Neuronal stem cell (in vitro differentiated cells): ENCODE data around the gene DCP1A.

Source experiments
- DNase-seq: peaks from one replicate; pipeline ENCODE4 v3.0.0-alpha.2; 2013; ENCODE audit warnings: low spot score
- H2AFZ ChIP-seq: one replicate; pipeline ENCODE4 v1.6.1; 2013; ENCODE audit warnings: mild to moderate bottlenecking, low read length, inconsistent platforms
- H2AK5ac ChIP-seq: 2 replicates; pipeline ENCODE4 v1.6.1; 2013; ENCODE audit warnings: low read depth, mild to moderate bottlenecking, inconsistent platforms, low read length, moderate library complexity, mixed read lengths
- H2BK120ac ChIP-seq: 2 replicates; pipeline ENCODE4 v1.6.1; 2013; ENCODE audit warnings: low read depth, mild to moderate bottlenecking, inconsistent platforms, low read length, moderate library complexity, mixed read lengths
- H2BK12ac ChIP-seq: one replicate; pipeline ENCODE4 v1.6.1; 2013; ENCODE audit warnings: low read length, inconsistent platforms
- H2BK15ac ChIP-seq: 2 replicates; pipeline ENCODE4 v1.6.1; 2013; ENCODE audit warnings: mild to moderate bottlenecking, low read length, inconsistent platforms, mixed read lengths
- H2BK5ac ChIP-seq: one replicate; pipeline ENCODE4 v1.6.1; 2013; ENCODE audit warnings: inconsistent platforms, mild to moderate bottlenecking, low read length, moderate library complexity
- H3K14ac ChIP-seq: one replicate; pipeline ENCODE4 v1.6.1; 2013; ENCODE audit warnings: low read length, inconsistent platforms
- H3K18ac ChIP-seq: 2 replicates; pipeline ENCODE4 v1.6.1; 2013; ENCODE audit warnings: low read length, inconsistent platforms
- H3K23ac ChIP-seq: 2 replicates; pipeline ENCODE4 v1.6.1; 2013; ENCODE audit warnings: low read depth, mild to moderate bottlenecking, mixed read lengths, low read length, inconsistent platforms; ENCODE audit not compliant: poor library complexity
- H3K27ac ChIP-seq: replicated peaks from 3 replicates; pipeline ENCODE4 v1.5.1; 2013; ENCODE audit warnings: low read length, inconsistent platforms
- H3K27me3 ChIP-seq, 3 experiments: 2 replicates each; pipeline ENCODE4 v1.6.1; 2013; ENCODE audit warnings: low read length in 3 of 3, mild to moderate bottlenecking in 2 of 3, inconsistent platforms in 1 of 3, low read depth in 1 of 3, mixed read lengths in 1 of 3, moderate library complexity in 1 of 3; ENCODE audit not compliant: control insufficient read depth in 3 of 3, insufficient read depth in 3 of 3
- H3K36me3 ChIP-seq, 2 donors: replicated peaks in 1 of 2; 2 replicates each; pipeline ENCODE4 v1.6.1; 2013; ENCODE audit warnings: low read length in 2 of 2; ENCODE audit not compliant: control insufficient read depth in 2 of 2, insufficient read depth in 2 of 2
- H3K4ac ChIP-seq: 2 replicates; pipeline ENCODE4 v1.6.1; 2013; ENCODE audit warnings: inconsistent platforms, mild to moderate bottlenecking, low read length, moderate library complexity
- H3K4me1 ChIP-seq, 2 donors: 1 replicate in 1 of 2; 2 replicates in 1 of 2; pipeline ENCODE4 v1.6.1; 2013; ENCODE audit warnings: low read length in 2 of 2, low read depth in 1 of 2; ENCODE audit not compliant: control insufficient read depth in 2 of 2, insufficient read depth in 1 of 2
- H3K4me2 ChIP-seq: one replicate; pipeline ENCODE4 v1.6.1; 2013; ENCODE audit warnings: mild to moderate bottlenecking, low read length, inconsistent platforms; ENCODE audit not compliant: insufficient read depth, poor library complexity, severe bottlenecking
- H3K4me3 ChIP-seq, 2 donors: 2 replicates each; pipeline ENCODE4 v1.5.1; 2013; ENCODE audit warnings: low read length in 2 of 2, mild to moderate bottlenecking in 2 of 2, inconsistent platforms in 1 of 2, moderate library complexity in 1 of 2
- H3K79me1 ChIP-seq: one replicate; pipeline ENCODE4 v1.6.1; 2013; ENCODE audit warnings: low read depth, mild to moderate bottlenecking, inconsistent platforms, low read length, moderate library complexity
- H3K9ac ChIP-seq: one replicate; pipeline ENCODE4 v1.6.1; 2013; ENCODE audit warnings: mild to moderate bottlenecking, low read depth, low read length, inconsistent platforms; ENCODE audit not compliant: poor library complexity
- H3K9me3 ChIP-seq, 2 donors: replicated peaks in 1 of 2; 2 replicates each; pipeline versions ENCODE3 to v1.6.1; 2013; ENCODE audit warnings: low read length in 2 of 2, mild to moderate bottlenecking in 2 of 2, inconsistent platforms in 1 of 2, low read depth in 1 of 2, mixed read lengths in 1 of 2, moderate library complexity in 1 of 2; ENCODE audit not compliant: control insufficient read depth in 2 of 2, insufficient read depth in 1 of 2
- H4K8ac ChIP-seq: one replicate; pipeline ENCODE4 v1.6.1; 2013; ENCODE audit warnings: low read depth, mild to moderate bottlenecking, inconsistent platforms, low read length, moderate library complexity
- H4K91ac ChIP-seq: one replicate; pipeline ENCODE4 v1.6.1; 2013; ENCODE audit warnings: low read length, low read depth, mild to moderate bottlenecking, inconsistent platforms; ENCODE audit not compliant: poor library complexity
- WGBS, 2 donors: extraction: QIAGEN DNeasy Blood & Tissue Kit; methylation state at CpG; one replicate each; pipeline ENCODE4 v1.1.7; 2013; ENCODE audit warnings: missing lambda C conversion rate in 2 of 2, mixed read lengths in 1 of 2; ENCODE audit not compliant: insufficient read length in 2 of 2, insufficient replicate concordance in 1 of 2; ENCODE audit errors: extremely low coverage in 2 of 2; 5-methylcytosine and 5-hydroxymethylcytosine counted together

Gene DCP1A

GRCh38 chr3:53257465-53257864, 89.9 kb downstream of the DCP1A start:
- Histone ChIP-seq H2BK120ac (peak overlapping the region; percentile 91), H3K36me3 (peaks cover 2 to 21% of the 10 kb centered on the region in 2 donors), H2BK5ac (peak overlapping the region; percentile 19), H3K23ac (no peak overlapping the region), H3K79me1 (peaks cover 2% of the 10 kb centered on the region), H3K4me1 (peaks cover 24 to 29% of the 10 kb centered on the region in 2 donors), H3K9me3 (no peaks in the 10 kb centered on the region), H3K18ac (peak overlapping the region; percentile 86), H4K8ac (no peak overlapping the region), H3K27me3 (no peaks in the 10 kb centered on the region), H2BK15ac (peak overlapping the region; percentile 90), H3K9ac (no peak overlapping the region), H3K4ac (no peak overlapping the region), H3K4me2 (no peak overlapping the region), H2AFZ (no peak overlapping the region), H2AK5ac (peak overlapping the region; percentile 98), H3K14ac (no peak overlapping the region), H3K4me3 (no peak overlapping the region), H3K27ac (no peak overlapping the region), H4K91ac (peak overlapping the region; percentile 77), H2BK12ac (no peak overlapping the region)
- no peak for DNase-seq
- no CpG with 5 or more reads among the region's 4 CpGs for WGBS, 2 donors

- H2BK15ac ChIP-seq: no peak overlapping the region
- peak overlapping the region; percentile 61 for H4K91ac ChIP-seq
- H3K36me3 ChIP-seq: peaks cover 2 to 27% of the 10 kb centered on the region in 2 donors
- no peak overlapping the region for H3K9ac ChIP-seq
- H3K4me3 ChIP-seq: no peak overlapping the region
- no peak overlapping the region for H2AK5ac ChIP-seq
- no peaks in the 10 kb centered on the region for H3K9me3 ChIP-seq
- H3K18ac ChIP-seq: peak overlapping the region; percentile 42
- H3K4ac ChIP-seq: no peak overlapping the region
- H3K23ac ChIP-seq: no peak overlapping the region
- H2BK12ac ChIP-seq: no peak overlapping the region
- DNase-seq: no peak
- no peak overlapping the region for H2BK5ac ChIP-seq
- H3K14ac ChIP-seq: no peak overlapping the region
- H3K4me2 ChIP-seq: no peak overlapping the region
- peaks cover 24 to 26% of the 10 kb centered on the region in 2 donors for H3K4me1 ChIP-seq
- no peak overlapping the region for H2AFZ ChIP-seq
- peaks cover 2% of the 10 kb centered on the region for H3K79me1 ChIP-seq
- no peak overlapping the region for H2BK120ac ChIP-seq
- H3K27ac ChIP-seq: no peak overlapping the region
- H3K27me3 ChIP-seq: no peaks in the 10 kb centered on the region
- whole genome bisulfite sequencing, 2 donors: no CpG with 5 or more reads among the region's 5 CpGs
- H4K8ac ChIP-seq: no peak overlapping the region
Measured at GRCh38 chr3:53256704-53257055, 90.7 kb downstream of the DCP1A start.

- peak within 1 kb of the TSS; percentile 43 for H2BK15ac ChIP-seq
- H2BK120ac ChIP-seq: no peak within 1 kb of the TSS
- H3K14ac ChIP-seq: peak within 1 kb of the TSS; percentile 78
- no peak within 1 kb of the TSS for H2BK12ac ChIP-seq
- WGBS, 2 donors: no CpG with 5 or more reads among the region's 66 CpGs
- peaks cover 2% of the 10 kb centered on the region for H3K79me1 ChIP-seq
- H3K9me3 ChIP-seq: no peaks in the 10 kb centered on the region
- peak within 1 kb of the TSS; percentile 83 for H3K23ac ChIP-seq
- H3K4me2 ChIP-seq: peak within 1 kb of the TSS; percentile 70
- peak within 1 kb of the TSS; percentile 90 for H3K27ac ChIP-seq
- no peaks in the 10 kb centered on the region for H3K27me3 ChIP-seq
- peak within 1 kb of the TSS; percentile 61 for H4K91ac ChIP-seq
- H3K36me3 ChIP-seq: peaks cover 5 to 33% of the 10 kb centered on the region in 2 donors
- H3K18ac ChIP-seq: peak within 1 kb of the TSS; percentile 99
- peak; percentile 84 for DNase-seq
- peak within 1 kb of the TSS; percentile 91 for H2AFZ ChIP-seq
- H3K4me1 ChIP-seq: peaks cover 24 to 28% of the 10 kb centered on the region in 2 donors
- no peak within 1 kb of the TSS for H4K8ac ChIP-seq
- H3K4ac ChIP-seq: peak within 1 kb of the TSS; percentile 57
- H2BK5ac ChIP-seq: peak within 1 kb of the TSS; percentile 96
- H3K9ac ChIP-seq: peak within 1 kb of the TSS; percentile 97
- H2AK5ac ChIP-seq: peak within 1 kb of the TSS; percentile 24
- H3K4me3 ChIP-seq: peak within 1 kb of the TSS; percentile 88 to 98
Measured at GRCh38 chr3:53255775-53256703, 91.3 kb downstream of the DCP1A start, which contains the start of gene TKT. TSS of gene TKT (minus strand) at chr3:53256022. CDS start at chr3:53255942, 80 bp downstream.

- H3K9ac ChIP-seq: peak overlapping the region; percentile 97
- no peak overlapping the region for H2BK12ac ChIP-seq
- peaks cover 5 to 36% of the 10 kb centered on the region in 2 donors for H3K36me3 ChIP-seq
- H3K23ac ChIP-seq: peak overlapping the region; percentile 83
- H3K4me2 ChIP-seq: peak overlapping the region; percentile 51
- peak overlapping the region; percentile 91 for H2AFZ ChIP-seq
- H3K4ac ChIP-seq: peak overlapping the region; percentile 57
- H3K4me1 ChIP-seq: peaks cover 24 to 28% of the 10 kb centered on the region in 2 donors
- no peaks in the 10 kb centered on the region for H3K27me3 ChIP-seq
- H3K27ac ChIP-seq: peak overlapping the region; percentile 90
- H2BK5ac ChIP-seq: peak overlapping the region; percentile 96
- H3K9me3 ChIP-seq: no peaks in the 10 kb centered on the region
- H2BK120ac ChIP-seq: no peak overlapping the region
- peak overlapping the region; percentile 78 for H3K14ac ChIP-seq
- peak overlapping the region; percentile 88 to 98 for H3K4me3 ChIP-seq
- WGBS, 2 donors: no CpG with 5 or more reads among the region's 44 CpGs
- no peak overlapping the region for H4K91ac ChIP-seq
- DNase-seq: no peak
- peak overlapping the region; percentile 24 for H2AK5ac ChIP-seq
- peaks cover 2% of the 10 kb centered on the region for H3K79me1 ChIP-seq
- H3K18ac ChIP-seq: peak overlapping the region; percentile 99
- H2BK15ac ChIP-seq: peak overlapping the region; percentile 43
- H4K8ac ChIP-seq: no peak overlapping the region
Measured at GRCh38 chr3:53255423-53255774, 91.9 kb downstream of the DCP1A start.
